Colonic mucosa (tissue), 4 donors: ENCODE measurements around the gene DOP1B. TPM values are rescaled to one million over a fixed set of nuclear protein-coding genes. Genes with fewer than 3 reads are reported as not detected.

Experiments used
- DNase-seq: peaks from one replicate; pipeline ENCODE4 v3.0.0-alpha.2; 2020
- H3K27ac ChIP-seq: fragments of 200-600 bp; one replicate; pipeline ENCODE4 v1.8.0; 2021
- H3K27me3 ChIP-seq: fragments of 200-600 bp; one replicate; pipeline ENCODE4 v1.8.0; 2021
- H3K36me3 ChIP-seq: fragments of 200-600 bp; one replicate; pipeline ENCODE4 v1.8.0; 2021
- H3K4me1 ChIP-seq: fragments of 200-600 bp; one replicate; pipeline ENCODE4 v1.8.0; 2021; ENCODE audit warnings: mild to moderate bottlenecking
- H3K4me3 ChIP-seq: fragments of 200-600 bp; one replicate; pipeline ENCODE4 v1.8.0; 2021
- H3K9ac ChIP-seq, 2 donors: one replicate each; pipeline ENCODE4 v1.7.0; 2013; ENCODE audit warnings: control low read depth in 2 of 2, low read depth in 2 of 2, low read length in 2 of 2
- H3K9me3 ChIP-seq: fragments of 200-600 bp; one replicate; pipeline ENCODE4 v1.8.0; 2021
- CTCF ChIP-seq: fragments of 200-600 bp; IDR thresholded peaks from one replicate; pipeline ENCODE4 v1.8.0; 2022; ENCODE audit warnings: antibody characterized with exemption, mild to moderate bottlenecking
- intact Hi-C: fragments of 100-400 bp; cut with DNase I; formaldehyde crosslinking; loops from one replicate; pipeline ENCODE4 v1.14.1; 2022
- total RNA-seq, 2 donors: library from RNA; stranded (reverse); fragmentation: NEBNext Ultra II Directional in 1 of 2; extraction: Animal tissue kit (Norgen Biotek cat#: 25700) in 1 of 2; gene quantifications; one replicate each; pipeline ENCODE4 v1.2.1, GENCODE V29; 2021
- donor health status: healthy.
- donor health status: DM: no; HTN: no; CAD: no.
- donor health status: DM: no; HTN: no; CAD: no.

Gene DOP1B
- total RNA-seq, 2 donors from 2014 or later: 72.5 to 78.8 TPM

GRCh38 chr21:36163750-36164741 lies 7.4 kb downstream of the DOP1B start:
- Histone ChIP-seq H3K36me3 (no peaks in the 10 kb centered on the region), H3K4me1 (peaks cover 14% of the 10 kb centered on the region), H3K27ac (peak overlapping the region; percentile 60), H3K9ac (no peak overlapping the region), H3K4me3 (no peak overlapping the region), H3K9me3 (no peaks in the 10 kb centered on the region), H3K27me3 (no peaks in the 10 kb centered on the region)
- intact Hi-C loops: no loop called here
- no peak for TF ChIP-seq CTCF
- peak; percentile 73 for DNase-seq

GRCh38 chr21:36165356-36165755 lies 8.7 kb downstream of the DOP1B start:
- H3K36me3 ChIP-seq: no peaks in the 10 kb centered on the region
- DNase-seq: no peak

GRCh38 chr21:36166705-36167104 lies 10.1 kb downstream of the DOP1B start:
- Histone ChIP-seq H3K9me3 (no peaks in the 10 kb centered on the region), H3K4me3 (no peak overlapping the region), H3K36me3 (no peaks in the 10 kb centered on the region), H3K27ac (peak overlapping the region; percentile 1), H3K9ac (no peak overlapping the region), H3K27me3 (no peaks in the 10 kb centered on the region), H3K4me1 (peaks cover 14% of the 10 kb centered on the region)
- intact Hi-C loops: no loop called here
- peak; percentile 61 for DNase-seq
- no peak for TF ChIP-seq CTCF

More at GRCh38 chr21:36165356-36165755, 8.7 kb downstream of the DOP1B start:
- no peak for TF ChIP-seq CTCF
- Histone ChIP-seq H3K4me1 (peaks cover 14% of the 10 kb centered on the region), H3K9ac (no peak overlapping the region), H3K4me3 (no peak overlapping the region), H3K27ac (no peak overlapping the region), H3K27me3 (no peaks in the 10 kb centered on the region), H3K9me3 (no peaks in the 10 kb centered on the region)
- intact Hi-C loops: no loop called here

- Histone ChIP-seq H3K27ac (no peak overlapping the region), H3K4me3 (no peak overlapping the region), H3K4me1 (peaks cover 14% of the 10 kb centered on the region), H3K9ac (no peak overlapping the region), H3K27me3 (no peaks in the 10 kb centered on the region), H3K9me3 (no peaks in the 10 kb centered on the region), H3K36me3 (no peaks in the 10 kb centered on the region)
- intact Hi-C loops: no loop called here
- TF ChIP-seq CTCF: no peak
- no peak for DNase-seq
These were observed 10.9 kb downstream of the DOP1B start for GRCh38 chr21:36167541-36167940.

DNA sequence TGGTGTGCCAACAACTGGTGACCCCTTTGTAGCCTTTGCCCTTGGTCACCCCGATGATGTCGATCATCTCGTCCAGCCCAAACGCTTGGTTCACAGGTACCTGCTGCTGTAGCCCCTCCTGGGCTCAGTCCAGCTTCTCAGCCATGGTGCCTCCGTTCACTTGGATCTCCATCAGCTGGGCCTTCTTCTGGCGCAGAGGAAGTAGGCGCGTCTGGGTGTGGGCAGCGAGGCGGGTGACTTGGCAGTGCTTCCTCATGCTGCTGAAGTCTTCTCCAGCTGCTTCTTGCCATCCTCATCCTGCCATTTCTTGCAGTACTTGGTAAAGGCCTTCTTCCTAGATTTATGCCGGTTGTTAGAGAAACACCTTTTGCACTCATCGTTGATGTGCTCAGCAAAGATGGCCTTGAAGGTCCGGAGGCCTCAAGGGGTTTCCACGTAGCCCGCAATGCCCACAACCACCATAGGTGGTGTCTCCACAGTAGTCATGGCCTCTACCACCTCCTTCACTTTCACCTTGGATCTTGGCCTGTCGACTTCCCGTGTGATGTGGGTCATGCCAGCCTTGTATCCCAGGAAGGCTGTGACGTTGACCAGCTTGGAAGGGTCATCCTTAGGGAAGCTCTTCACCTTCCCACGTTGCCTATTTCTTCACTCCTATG lies 13.0 kb downstream of the DOP1B start:
- no peak overlapping the region for H3K27ac ChIP-seq
- H3K36me3 ChIP-seq: no peaks in the 10 kb centered on the region
- no peak overlapping the region for H3K4me3 ChIP-seq
- TF ChIP-seq CTCF: no peak
- H3K9me3 ChIP-seq: no peaks in the 10 kb centered on the region
- peaks cover 5% of the 10 kb centered on the region for H3K4me1 ChIP-seq
- H3K27me3 ChIP-seq: no peaks in the 10 kb centered on the region
- intact Hi-C loops: no loop called here
- no peak for DNase-seq
- H3K9ac ChIP-seq: no peak overlapping the region
